Neural progenitor cell (in vitro differentiated cells): ENCODE measurements around the gene AEN.
A peak's percentile ranks its signal among the peaks of the same experiment; 100 is the strongest.

Experiments used
- EZH2 ChIP-seq: fragments of 200-600 bp; sonication (generic); IDR thresholded peaks from 2 replicates; pipeline ENCODE4 v1.6.1; 2017; ENCODE audit warnings: antibody characterized with exemption, mild to moderate bottlenecking, moderate library complexity
- EZH2phosphoT487 ChIP-seq: fragments of 200-600 bp; sonication (generic); IDR thresholded peaks from 2 replicates; pipeline ENCODE4 v1.6.1; 2017; ENCODE audit warnings: antibody characterized with exemption
- TF ChIP-seq, protein P1 (sequence below): fragments of 200-600 bp; sonication (generic); IDR thresholded peaks from 2 replicates; pipeline ENCODE4 v1.5.1; 2017; ENCODE audit warnings: antibody characterized with exemption, mild to moderate bottlenecking

GRCh38 chr15:88603885-88604284 lies 17.3 kb upstream of the AEN start:
- TF ChIP-seq, protein P1, sequence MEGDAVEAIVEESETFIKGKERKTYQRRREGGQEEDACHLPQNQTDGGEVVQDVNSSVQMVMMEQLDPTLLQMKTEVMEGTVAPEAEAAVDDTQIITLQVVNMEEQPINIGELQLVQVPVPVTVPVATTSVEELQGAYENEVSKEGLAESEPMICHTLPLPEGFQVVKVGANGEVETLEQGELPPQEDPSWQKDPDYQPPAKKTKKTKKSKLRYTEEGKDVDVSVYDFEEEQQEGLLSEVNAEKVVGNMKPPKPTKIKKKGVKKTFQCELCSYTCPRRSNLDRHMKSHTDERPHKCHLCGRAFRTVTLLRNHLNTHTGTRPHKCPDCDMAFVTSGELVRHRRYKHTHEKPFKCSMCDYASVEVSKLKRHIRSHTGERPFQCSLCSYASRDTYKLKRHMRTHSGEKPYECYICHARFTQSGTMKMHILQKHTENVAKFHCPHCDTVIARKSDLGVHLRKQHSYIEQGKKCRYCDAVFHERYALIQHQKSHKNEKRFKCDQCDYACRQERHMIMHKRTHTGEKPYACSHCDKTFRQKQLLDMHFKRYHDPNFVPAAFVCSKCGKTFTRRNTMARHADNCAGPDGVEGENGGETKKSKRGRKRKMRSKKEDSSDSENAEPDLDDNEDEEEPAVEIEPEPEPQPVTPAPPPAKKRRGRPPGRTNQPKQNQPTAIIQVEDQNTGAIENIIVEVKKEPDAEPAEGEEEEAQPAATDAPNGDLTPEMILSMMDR = peak; percentile 47
- TF ChIP-seq EZH2phosphoT487 (no peak), EZH2 (no peak)
